Caki2 (cell line): Measurements from ENCODE around the gene TBC1D5. TPM values are rescaled to one million over a fixed set of nuclear protein-coding genes. Genes with fewer than 3 reads are reported as not detected.

Experiments
- DNase-seq: peaks from one replicate; pipeline ENCODE4 v3.0.0-alpha.2; 2015; ENCODE audit warnings: low read depth
- in situ Hi-C: cut with HindIII; loops from 2 replicates; pipeline ENCODE4 v1.10.0; 2016; ENCODE audit warnings: low sequenced_read_pairs, low pct_unique_long_range_greater_than_20kb, mixed read lengths
- total RNA-seq: library from RNA; depleted of rRNA; stranded (reverse); fragments of >200 nt; shearing (Covaris generic); gene quantifications from 2 replicates; pipeline ENCODE4 v1.2.3, GENCODE V29; 2014; ENCODE audit warnings: low replicate concordance

The TBC1D5 gene
- total RNA-seq, 1 experiment from 2014 or later, result 69.2 TPM

DNA sequence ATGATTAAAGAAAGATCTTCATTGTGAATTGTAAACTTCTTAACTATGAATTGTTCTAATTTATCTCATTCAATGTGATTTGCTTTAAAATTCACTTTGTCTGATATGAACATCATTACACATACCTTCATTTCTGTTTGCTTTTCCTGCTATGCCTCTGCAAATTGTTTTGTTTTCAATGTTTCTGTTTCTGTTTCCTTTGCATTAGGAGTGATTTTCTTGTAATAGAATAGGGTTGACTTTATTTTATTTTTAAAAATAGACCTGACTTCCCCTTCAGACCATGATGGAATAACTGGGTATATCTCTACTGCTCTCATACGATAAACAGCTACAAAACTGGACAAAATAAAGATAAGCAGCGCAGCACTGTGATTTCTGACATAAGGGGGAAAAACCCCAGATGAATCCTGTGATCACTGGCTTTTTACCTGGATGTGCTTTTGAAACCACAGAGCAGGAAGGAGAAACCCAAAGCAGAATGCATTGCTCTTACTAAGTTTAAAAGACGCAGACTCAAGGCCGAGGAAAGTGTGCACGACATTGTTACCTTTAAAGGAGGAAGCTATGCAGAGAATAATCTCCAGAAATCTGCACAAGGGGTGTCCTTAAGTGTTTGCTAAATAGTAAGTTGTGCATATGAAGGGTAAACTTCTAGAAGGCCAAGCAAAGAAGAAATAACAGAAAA lies 420.2 kb downstream of the TBC1D5 start:
- DNase-seq, result no peak
- in situ Hi-C loops, result no loop called here

DNA sequence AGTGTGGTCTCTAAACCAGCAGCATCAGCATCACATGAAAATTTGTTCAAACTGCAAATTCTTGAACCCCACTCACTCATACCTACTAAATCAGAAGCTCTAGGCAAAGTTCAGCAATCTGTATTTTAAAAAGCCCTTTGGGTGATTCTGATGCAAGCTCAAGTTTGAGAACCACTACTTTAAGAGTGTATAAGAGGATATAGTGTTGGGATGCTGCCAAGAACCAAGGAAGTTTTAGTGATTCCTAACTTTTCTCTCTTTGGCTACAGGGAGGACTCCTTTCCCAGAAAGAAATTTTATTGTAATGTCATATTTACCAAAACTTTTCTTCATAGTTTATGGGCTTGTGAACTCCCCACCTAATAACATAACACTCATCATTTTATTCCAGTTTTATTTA lies 422.2 kb downstream of the TBC1D5 start:
- in situ Hi-C loops, result no loop called here
- no peak for DNase-seq

DNA sequence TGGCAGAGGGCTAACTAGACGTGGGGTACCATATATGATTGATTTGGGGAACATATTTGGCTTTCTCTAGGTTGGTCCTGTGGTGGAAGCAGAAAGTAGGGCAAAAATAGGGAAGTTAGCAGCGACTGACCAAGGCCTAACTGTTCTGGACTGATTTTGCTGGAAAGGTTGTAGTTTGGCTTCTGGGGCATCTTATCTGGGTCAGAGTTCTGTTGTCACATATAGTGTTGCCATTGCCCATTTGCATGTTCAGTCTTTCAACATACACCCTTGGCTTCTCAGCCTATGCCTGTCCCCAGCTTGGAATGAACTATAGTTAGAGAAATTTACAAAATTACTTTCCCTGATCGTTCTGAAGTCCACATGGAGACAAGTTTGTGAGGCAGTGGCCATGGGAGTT lies 426.5 kb downstream of the TBC1D5 start:
- no peak for DNase-seq
- in situ Hi-C loops, result no loop called here

DNA sequence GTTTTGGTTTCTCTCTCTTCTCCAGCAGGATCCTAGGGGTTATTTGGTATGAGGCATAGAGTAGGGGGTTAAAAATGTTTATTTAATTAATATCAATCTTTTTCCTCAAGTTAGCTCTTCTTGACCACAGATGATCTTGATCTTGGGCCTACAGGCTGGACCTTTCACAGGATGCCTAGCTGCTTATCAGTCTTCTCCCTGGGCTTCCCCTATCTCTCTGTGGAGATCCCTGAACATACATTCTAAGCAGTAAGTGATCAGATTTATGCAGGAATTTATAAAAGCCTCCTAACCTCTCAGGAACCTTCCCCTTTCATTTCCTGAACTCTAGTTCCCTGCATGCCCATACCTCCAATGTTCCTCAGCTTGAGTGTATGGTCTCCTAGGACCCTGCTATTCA lies 428.3 kb downstream of the TBC1D5 start:
- in situ Hi-C loops, result no loop called here
- DNase-seq, result no peak

DNA sequence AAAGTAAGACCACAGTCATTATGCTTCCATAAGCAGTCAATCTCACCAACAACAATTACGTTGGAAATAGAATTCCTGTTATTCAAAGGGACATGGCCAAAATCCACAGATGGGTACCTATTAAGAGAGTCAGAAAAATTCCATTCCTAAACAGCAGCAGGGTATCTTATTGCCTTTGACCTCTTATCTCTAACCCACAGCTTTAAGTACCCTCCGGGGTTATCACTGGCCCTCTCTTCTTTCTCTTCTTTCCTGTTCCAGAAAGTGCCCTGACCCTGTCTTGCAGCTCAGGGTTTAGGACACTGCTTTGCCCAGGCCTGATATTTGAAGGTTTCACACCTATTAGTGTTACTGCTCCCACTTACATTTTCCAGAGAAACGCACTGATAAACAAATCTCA lies 428.7 kb downstream of the TBC1D5 start:
- in situ Hi-C loops, result no loop called here
- DNase-seq, result no peak

DNA sequence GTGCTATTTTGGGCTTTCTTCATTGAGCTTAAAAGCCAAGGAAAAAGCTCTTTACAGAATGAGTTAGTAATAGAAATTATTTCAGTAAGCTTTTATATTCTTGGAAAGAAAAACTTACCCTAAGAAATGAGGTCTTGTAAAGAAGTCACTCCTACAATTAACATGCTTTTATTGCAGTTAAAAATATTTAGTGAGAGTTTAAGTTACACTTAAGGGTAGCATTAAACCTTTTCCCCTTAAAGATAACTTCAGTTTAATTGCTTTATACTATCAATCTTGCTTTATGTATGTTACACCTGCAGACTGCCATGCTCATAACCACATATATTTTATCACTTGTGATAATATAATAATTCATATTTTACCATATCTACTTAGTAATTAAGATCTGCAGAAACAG lies 431.4 kb downstream of the TBC1D5 start:
- in situ Hi-C loops, result no loop called here
- no peak for DNase-seq

DNA sequence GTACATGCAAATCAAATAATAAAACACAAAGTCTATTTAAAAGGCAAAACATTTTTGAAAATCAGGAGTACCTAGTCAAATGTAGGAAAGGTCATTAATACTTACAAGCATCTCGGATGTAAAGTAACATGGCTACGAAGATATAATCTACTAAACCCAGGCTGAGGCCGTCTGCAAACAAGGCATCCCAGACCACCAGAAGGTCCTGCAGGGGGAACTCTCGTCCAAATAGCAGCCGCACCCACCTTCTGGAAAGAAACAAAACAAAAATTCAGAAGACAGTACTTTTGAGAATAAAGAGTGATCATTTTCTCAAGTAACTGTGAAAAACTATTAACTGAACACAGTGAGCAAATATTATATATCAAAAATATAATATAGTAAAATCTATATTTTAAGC lies 434.5 kb downstream of the TBC1D5 start:
- in situ Hi-C loops, result no loop called here
- DNase-seq, result no peak

DNA sequence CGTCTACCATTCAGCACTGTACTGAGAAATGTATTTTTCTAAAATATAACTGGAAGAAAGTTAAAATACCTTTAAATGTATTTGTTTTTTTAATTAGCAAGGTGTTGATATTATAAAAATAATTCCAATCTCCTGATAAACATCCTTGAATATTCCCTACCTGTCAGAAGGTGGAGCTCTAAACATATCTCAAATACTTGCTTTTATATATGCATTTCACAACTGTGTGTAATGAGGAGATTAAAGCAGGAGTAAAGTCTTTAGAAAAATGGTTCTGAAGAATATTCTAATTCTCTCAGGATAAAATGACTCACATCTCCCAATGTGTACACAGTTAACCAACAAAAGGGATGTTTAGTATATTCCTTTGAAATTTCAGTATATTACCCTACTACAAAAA lies 434.9 kb downstream of the TBC1D5 start:
- no peak for DNase-seq
- in situ Hi-C loops, result no loop called here

DNA sequence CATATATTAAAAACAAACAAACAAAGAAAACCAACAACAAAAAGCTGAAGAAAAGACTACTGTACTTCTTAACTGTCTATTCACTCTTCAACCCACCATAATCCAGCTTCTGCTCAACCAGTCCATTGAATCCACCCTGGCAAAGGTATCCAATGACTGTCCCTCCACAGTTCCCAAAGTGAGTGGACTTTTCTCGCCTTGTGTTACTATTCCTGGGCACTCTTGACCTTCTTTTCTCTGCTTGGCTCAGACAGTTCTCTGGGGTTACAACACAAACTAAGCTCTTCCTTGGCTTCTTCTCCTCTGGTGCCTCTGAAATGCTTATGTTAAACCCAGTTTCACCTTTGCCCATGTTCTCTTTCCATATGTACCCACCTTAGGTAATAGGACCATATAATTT lies 437.5 kb downstream of the TBC1D5 start:
- in situ Hi-C loops, result no loop called here
- no peak for DNase-seq

DNA sequence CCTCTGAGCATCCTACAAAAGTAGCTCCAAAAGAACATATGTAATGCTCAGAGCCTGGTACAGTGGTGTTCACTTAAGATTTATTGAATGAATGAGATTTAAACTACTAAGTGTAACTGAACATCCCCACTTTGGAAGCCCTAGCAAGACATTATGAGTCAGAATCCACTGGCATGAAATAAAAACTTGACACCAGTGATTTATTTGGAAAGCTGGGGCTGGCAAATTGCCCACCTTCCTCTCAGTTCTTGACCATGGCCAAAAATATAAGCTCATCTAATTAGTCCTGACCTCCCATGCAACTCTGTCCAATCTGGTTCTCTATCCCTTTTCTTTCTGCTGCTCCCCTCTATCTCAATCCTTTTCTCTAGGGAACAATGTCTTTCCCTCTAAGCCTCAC lies 439.7 kb downstream of the TBC1D5 start:
- in situ Hi-C loops, result no loop called here
- no peak for DNase-seq

DNA sequence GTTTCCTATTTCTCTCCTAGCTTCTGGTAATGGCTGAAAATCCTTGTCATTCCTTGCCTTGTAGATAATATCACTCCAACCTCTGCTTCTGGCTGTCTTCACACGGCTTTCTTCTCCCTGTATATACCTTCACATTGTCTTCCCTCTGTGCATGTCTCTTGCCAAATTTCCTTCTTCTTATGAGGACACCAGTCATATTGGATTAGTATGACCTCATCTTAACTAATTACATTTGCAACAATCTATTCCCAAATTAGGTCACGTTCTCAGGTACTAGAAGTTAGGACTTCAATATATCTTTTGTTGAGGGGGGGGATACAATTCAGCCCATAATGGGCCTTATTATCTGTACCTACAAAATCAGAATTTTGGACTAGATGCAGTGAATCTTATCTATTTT lies 440.3 kb downstream of the TBC1D5 start:
- in situ Hi-C loops, result no loop called here

DNA sequence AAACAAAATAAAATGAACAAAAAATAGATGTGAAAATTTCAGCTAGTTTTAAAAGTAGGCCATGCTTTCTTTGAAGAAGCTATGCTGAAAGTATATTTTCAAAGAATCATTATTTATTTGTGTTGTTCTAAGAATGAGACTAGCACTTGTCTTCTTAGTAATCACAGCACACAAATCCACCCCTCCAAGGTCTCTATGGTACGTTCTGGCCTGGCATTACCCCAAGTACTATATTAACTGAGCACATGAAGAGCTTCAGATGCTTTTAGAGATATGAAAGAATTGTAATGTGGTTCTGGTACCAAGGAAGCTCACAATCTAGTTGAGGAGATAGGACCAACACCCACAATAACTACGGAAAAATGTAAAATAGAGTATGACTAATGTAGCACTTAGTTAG lies 441.2 kb downstream of the TBC1D5 start:
- in situ Hi-C loops, result no loop called here

More for the DNA sequence above, 440.3 kb downstream of the TBC1D5 start:
- no peak for DNase-seq

DNA sequence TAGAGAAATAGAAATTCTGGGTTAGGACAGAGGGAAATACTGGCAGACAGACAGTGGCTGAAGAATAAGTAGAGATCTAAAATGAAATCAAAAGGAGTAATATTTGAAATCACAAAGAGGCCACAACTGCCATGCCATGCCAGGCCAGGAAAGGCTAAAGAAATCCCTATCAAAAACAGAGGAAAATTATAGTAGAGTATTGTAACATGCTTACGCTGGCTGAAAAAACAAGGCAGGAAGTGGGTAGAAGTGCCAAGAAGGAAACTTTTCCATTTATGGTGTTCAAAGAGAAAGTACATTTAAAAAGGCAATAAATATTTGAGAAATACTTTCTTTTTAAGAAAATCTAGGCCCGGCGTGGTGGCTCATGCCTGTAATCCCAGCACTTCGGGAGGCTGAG lies 442.0 kb downstream of the TBC1D5 start:
- no peak for DNase-seq
- in situ Hi-C loops, result no loop called here

More for the DNA sequence above, 441.2 kb downstream of the TBC1D5 start:
- no peak for DNase-seq

DNA sequence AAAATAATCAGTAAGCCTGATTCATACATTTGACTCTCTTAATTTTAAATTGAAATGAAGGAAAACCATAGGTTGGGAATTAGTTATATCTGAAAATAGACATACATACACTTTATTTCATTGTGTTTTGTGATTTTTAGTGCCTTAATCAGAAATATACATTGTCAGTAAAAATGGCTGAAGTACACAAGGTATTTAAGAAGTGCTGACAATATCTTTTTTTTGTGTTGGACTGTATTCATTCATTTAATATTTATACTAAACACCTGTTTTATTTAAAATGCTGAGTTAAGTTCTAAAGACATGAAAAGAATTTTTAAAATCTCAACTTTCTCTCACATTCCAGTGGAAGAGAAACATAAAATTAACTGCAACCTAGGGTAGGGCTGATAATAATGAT lies 444.4 kb downstream of the TBC1D5 start:
- in situ Hi-C loops, result no loop called here

DNA sequence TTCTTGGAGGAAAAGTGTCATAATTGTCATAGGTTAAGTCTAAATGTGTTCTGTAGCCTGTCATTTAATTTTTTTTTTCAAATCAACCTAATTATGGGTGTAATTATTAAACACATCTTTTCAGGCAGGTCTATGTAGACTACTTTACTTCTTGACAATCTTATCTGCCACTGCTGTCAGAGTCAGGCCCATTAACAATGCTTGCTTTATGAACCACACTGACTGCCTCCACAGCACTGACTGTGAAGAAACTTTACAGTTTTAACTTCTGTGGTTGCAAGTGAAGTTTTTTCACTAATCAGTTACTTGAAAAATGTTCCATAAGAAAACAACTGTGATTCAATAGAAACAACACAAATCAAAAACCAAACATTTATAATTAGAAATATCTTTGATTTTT lies 449.9 kb downstream of the TBC1D5 start:
- in situ Hi-C loops, result no loop called here
- no peak for DNase-seq

More for the DNA sequence above, 444.4 kb downstream of the TBC1D5 start:
- no peak for DNase-seq

DNA sequence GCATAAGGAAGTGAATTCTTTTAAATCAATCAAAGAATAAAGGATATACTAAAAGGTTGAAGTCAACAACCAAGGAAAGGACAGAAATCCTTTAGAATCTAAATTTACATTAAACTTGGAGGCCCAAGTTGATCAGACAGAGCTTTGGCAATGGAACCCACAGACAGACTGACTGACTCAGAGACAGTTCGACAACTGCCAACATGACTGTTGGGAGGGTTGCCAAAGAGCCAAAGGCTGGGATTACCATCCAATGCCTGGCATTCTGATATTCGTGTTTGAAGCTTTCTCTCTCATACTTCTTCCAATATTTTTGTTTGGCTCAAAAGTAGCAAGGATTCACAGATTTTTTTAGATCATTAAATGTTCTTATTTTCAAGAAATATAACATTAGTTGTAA lies 451.5 kb downstream of the TBC1D5 start:
- no peak for DNase-seq
- in situ Hi-C loops, result no loop called here

DNA sequence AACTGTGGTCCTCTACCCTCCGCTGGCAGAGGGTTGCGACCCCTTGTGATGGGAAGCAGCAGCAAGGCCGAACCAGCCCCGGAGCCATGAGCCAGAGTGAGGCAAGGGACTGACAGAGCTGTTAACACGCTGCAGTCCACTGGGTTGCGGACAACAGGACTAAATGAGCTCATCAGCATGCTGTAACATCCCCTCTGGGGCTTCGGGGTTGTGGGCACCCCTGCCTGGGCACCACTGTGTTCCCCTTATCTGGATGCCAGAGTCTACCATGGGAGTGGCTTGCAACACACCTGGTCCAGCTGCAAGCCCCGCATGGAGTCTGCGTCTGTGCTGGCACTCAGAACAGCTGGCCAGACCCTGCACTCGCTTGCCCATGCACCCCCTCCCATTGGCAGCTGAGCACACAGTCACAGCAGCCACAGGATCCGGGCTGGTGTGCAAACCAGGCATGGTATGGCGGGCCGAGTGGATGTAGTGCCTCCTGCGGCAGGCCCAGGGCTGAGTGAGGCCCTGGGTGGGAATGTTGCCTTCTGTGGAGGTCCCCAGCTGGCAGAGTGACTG lies 453.5 kb downstream of the TBC1D5 start:
- in situ Hi-C loops, result no loop called here
- DNase-seq, result no peak

DNA sequence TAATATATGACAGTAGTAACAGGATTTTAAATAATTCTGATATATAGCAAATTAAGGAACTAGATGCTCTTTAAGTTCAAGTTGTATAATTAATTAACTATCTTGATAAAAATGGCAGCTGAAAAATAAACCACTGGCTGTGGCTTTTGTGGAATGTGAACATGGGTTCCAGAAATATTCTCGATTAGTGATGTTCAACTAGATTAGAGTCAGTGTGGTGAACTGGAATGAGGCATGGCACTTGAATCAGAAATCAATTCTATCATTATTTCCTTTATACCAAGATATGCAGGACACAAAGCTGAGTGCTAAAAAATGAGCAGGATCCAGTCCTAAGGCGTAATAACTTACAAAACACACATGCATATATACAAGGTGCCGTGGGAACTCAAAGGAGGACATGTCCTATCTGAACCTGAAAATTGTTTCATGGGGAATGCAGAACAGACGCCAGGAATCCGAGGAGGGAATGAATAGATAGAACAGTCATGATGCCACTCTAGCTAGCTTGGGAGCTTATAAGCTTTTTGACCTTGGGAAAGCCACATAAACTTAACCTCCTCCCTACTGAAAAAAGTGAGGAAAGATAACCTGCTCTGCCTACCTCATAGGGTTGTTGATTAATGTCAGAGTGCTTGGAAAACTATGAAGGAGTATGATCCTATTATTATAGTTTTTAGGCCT lies 455.3 kb downstream of the TBC1D5 start:
- in situ Hi-C loops, result no loop called here
- no peak for DNase-seq

DNA sequence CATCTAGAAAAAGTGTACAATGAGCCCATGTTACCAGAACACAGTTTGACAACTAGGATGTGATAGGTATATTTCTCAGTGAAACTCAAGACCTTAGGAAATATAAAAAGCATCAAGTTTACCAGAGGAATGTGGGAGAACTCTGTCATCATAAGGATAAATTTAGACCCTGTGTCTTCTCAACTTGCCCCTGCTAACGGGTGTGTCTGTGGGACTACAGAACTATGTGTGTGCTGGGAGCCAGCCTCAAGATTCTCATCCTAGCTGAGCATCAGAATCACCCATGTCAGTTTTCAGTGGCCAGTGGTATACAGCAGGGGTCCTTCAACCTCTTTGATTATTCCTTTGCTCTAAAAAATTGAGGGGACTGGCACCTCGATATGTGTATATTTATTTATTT lies 464.4 kb downstream of the TBC1D5 start:
- in situ Hi-C loops, result no loop called here
- DNase-seq, result no peak

DNA sequence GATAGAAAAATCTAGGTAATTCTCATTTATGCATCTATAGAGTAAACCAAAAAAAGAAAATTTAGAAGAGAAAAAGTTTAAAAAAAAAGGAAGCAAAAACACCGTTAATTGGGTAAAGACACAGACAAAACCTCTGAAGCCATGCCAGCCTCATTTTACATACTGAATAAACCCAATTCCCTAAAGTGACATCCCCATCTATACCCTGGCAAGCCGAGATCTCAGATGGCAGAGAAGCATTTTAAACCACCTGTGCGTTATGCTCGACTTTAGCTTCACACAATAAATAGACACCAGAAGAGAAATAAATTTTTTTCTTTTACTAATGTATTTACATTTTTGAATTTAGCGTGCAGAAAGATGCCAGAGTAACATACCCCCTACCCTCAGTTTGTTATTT lies 475.6 kb downstream of the TBC1D5 start:
- DNase-seq, result no peak
- in situ Hi-C loops, result no loop called here
